ENCODE data around the gene NKAIN1.

GRCh38 chr1:31218705-31219104, 21.0 kb downstream of the NKAIN1 start:
- TF ChIP-seq CTCF (tag by site-specific recombination; IDR thresholded peaks at IDR 0.05) (no peak), ZNF423 (tag by site-specific recombination; IDR thresholded peaks at IDR 0.05) (no peak), SP2 (tag by site-specific recombination; IDR thresholded peaks at IDR 0.05) (no peak), ZNF548 (tag by site-specific recombination; IDR thresholded peaks at IDR 0.05) (no peak), YY1 (tag by site-specific recombination; IDR thresholded peaks at IDR 0.05) (no peak), ZNF560 (tag by site-specific recombination; IDR thresholded peaks at IDR 0.05; ENCODE audit: borderline replicate concordance) (no peak), ZNF830 (tag by site-specific recombination; IDR thresholded peaks at IDR 0.05; ENCODE audit: low read depth) (no peak), ZNF585B (tag by site-specific recombination; IDR thresholded peaks at IDR 0.05) (no peak), ZNF362 (tag by site-specific recombination; IDR thresholded peaks at IDR 0.05) (no peak), ZNF175 (tag by site-specific recombination; IDR thresholded peaks at IDR 0.05) (no peak), ZNF660 (tag by site-specific recombination; IDR thresholded peaks at IDR 0.05) (no peak), SCRT1 (tag by site-specific recombination; IDR thresholded peaks at IDR 0.05; ENCODE audit: borderline replicate concordance) (no peak), ZBTB20 (tag by site-specific recombination; IDR thresholded peaks at IDR 0.05) (no peak)

All from HEK293 (cell line).